Tibial nerve (tissue), 4 donors: Measurements from ENCODE around the gene CDX2. TPM values are rescaled to one million over a fixed set of nuclear protein-coding genes. Genes with fewer than 3 reads are reported as not detected.

Experiments used
- DNase-seq, 2 donors: peaks; one replicate each; pipeline ENCODE4 v3.0.0-alpha.2; 2019; ENCODE audit warnings: low spot score in 2 of 2
- H3K27ac ChIP-seq, 4 donors: fragments of 200-600 bp; sonication (generic) in 3 of 4; one replicate each; pipeline ENCODE4 v1.5.1; 2017 to 2019; ENCODE audit warnings: mild to moderate bottlenecking in 1 of 4
- H3K27me3 ChIP-seq, 2 donors: fragments of 200-600 bp; sonication (generic) in 1 of 2; one replicate each; pipeline versions ENCODE4 v1.5.1 to v1.6.0; 2017 to 2019
- H3K36me3 ChIP-seq, 3 donors: fragments of 200-600 bp; sonication (generic); one replicate each; pipeline ENCODE4 v1.5.1; 2018 to 2019
- H3K4me1 ChIP-seq, 4 donors: fragments of 200-600 bp; sonication (generic) in 3 of 4; one replicate each; pipeline ENCODE4 v1.5.1; 2017 to 2019
- H3K4me3 ChIP-seq, 4 donors: fragments of 200-600 bp; sonication (generic) in 3 of 4; one replicate each; pipeline ENCODE4 v1.5.1; 2017 to 2019; ENCODE audit warnings: mild to moderate bottlenecking in 1 of 4, moderate library complexity in 1 of 4
- H3K9me3 ChIP-seq, 4 donors: fragments of 200-600 bp; sonication (generic) in 3 of 4; one replicate each; pipeline ENCODE4 v1.5.1; 2017 to 2019
- EP300 ChIP-seq, 2 donors: sonication (generic); formaldehyde crosslinking; IDR thresholded peaks; one replicate each; pipeline ENCODE4 v1.6.1; 2017; ENCODE audit warnings: antibody characterized with exemption in 2 of 2, mild to moderate bottlenecking in 1 of 2
- POLR2A ChIP-seq, 2 donors: fragments of 450-650 bp; IDR thresholded peaks; one replicate each; pipeline ENCODE4 v1.6.1; 2017; ENCODE audit warnings: antibody characterized with exemption in 2 of 2, mild to moderate bottlenecking in 2 of 2, moderate library complexity in 2 of 2
- WGBS, 2 donors: methylation state at CpG; one replicate each; pipeline ENCODE4 v1.1.5; 2018; 5-methylcytosine and 5-hydroxymethylcytosine counted together
- total RNA-seq, 4 donors: library from RNA; depleted of rRNA; stranded (reverse); fragments of >200 nt; gene quantifications; one replicate each; pipeline ENCODE4 v1.1.0, GENCODE V29; 2016
- TF ChIP-seq, protein P1 (sequence below), 5 experiments: fragments of 200-600 bp in 3 of 5; fragments of 450-650 bp in 2 of 5; sonication (generic) in 3 of 5; IDR thresholded peaks; one replicate each; pipeline ENCODE4 v1.5.1; 2016 to 2019; ENCODE audit warnings: antibody characterized with exemption in 5 of 5, mild to moderate bottlenecking in 3 of 5, moderate library complexity in 2 of 5

CDX2 gene
- total RNA-seq, 4 donors from 2014 or later: not detected

DNA sequence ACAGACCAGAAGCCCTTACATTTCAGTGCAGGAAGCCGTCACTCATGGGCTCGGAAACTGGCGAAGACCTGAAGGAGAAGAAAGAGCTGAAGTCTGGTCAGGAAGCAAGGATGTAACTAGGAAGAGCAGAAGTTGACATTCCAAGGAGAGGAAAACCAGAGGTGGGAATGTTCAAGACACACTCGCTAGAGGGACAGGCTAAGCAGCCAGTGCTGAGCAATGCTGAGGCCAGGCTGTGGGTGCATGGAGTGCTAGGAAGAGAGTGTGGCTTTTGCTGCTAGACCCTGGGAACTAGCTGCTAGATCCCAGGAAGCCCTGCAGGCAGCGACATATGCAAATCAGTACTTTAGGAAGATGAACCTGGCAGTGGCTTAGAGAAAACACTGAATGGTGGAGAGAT is 31.5 kb upstream of the CDX2 start:
- Histone ChIP-seq H3K9me3 (no peaks in the 10 kb centered on the region), H3K4me3 (no peak overlapping the region), H3K36me3 (no peaks in the 10 kb centered on the region), H3K27ac (no peak overlapping the region), H3K4me1 (no peaks in the 10 kb centered on the region), H3K27me3 (no peaks in the 10 kb centered on the region)
- 46 to 59% methylated on average over 5 of the region's 5 CpGs for WGBS, 2 donors
- no peak for DNase-seq
- TF ChIP-seq, protein P1, sequence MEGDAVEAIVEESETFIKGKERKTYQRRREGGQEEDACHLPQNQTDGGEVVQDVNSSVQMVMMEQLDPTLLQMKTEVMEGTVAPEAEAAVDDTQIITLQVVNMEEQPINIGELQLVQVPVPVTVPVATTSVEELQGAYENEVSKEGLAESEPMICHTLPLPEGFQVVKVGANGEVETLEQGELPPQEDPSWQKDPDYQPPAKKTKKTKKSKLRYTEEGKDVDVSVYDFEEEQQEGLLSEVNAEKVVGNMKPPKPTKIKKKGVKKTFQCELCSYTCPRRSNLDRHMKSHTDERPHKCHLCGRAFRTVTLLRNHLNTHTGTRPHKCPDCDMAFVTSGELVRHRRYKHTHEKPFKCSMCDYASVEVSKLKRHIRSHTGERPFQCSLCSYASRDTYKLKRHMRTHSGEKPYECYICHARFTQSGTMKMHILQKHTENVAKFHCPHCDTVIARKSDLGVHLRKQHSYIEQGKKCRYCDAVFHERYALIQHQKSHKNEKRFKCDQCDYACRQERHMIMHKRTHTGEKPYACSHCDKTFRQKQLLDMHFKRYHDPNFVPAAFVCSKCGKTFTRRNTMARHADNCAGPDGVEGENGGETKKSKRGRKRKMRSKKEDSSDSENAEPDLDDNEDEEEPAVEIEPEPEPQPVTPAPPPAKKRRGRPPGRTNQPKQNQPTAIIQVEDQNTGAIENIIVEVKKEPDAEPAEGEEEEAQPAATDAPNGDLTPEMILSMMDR (IDR thresholded peaks at IDR 0.05): no peak
- TF ChIP-seq POLR2A (IDR thresholded peaks at IDR 0.05): no peak
- no peak for TF ChIP-seq EP300 (IDR thresholded peaks at IDR 0.05)

DNA sequence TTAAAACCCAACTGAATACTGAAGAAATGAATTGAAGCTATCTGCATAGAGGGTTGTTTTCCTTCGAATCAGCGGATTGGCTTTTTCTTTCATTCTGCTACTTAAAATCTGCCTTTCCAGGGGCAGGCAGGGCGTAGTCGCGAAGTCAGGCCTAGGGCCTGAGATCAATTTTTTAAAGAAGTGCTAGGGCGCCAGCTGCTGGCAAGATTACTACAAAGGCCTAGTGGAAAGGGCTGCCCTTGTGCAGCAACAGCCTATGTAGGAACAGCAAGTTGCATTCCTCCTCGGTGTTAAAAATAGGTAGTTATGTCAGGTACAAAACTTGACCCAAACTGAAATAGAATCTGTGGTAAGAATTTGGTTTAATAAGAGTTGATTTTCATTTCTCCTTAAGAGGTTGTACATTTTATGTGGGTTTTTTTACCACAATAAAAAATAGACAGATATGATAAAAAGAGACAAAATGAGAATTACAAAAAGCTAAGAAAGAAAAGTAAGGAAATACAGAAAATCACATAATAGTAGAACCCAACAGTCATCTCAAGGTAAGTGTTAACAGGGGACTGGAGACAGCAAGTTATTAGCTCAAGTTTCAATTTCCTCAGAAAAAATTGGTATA is 28.9 kb upstream of the CDX2 start:
- Histone ChIP-seq H3K4me1 (no peaks in the 10 kb centered on the region), H3K4me3 (no peak overlapping the region), H3K27me3 (no peaks in the 10 kb centered on the region), H3K27ac (no peak overlapping the region), H3K9me3 (no peaks in the 10 kb centered on the region), H3K36me3 (no peaks in the 10 kb centered on the region)
- DNase-seq: no peak
- 40 to 42% methylated on average over 7 of the region's 7 CpGs for WGBS, 2 donors
- no peak for TF ChIP-seq POLR2A (IDR thresholded peaks at IDR 0.05)
- TF ChIP-seq EP300 (IDR thresholded peaks at IDR 0.05): no peak
- TF ChIP-seq, protein P1 (IDR thresholded peaks at IDR 0.05): peak in 1 of 5 experiments; percentile 14

DNA sequence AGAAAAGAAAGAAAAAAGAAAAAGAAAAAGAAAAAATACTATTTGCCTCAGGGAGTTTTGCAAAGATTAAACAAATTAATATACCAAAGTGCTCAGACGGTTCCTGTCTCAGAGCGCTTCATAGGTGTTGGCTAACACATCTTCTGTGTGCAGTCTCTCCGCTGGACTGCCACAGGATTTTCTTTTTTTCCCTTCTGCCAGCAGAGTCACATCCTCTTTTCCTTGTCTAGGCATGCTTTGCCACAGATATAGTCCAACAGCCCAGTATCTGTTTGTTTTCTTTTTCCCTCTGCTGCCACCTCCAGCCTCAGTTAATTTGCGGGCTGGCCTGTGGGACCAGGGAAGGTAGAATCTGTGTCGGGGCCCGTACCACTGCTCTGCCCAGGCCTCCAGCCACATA is 22.8 kb upstream of the CDX2 start:
- 69 to 71% methylated on average over 6 of the region's 6 CpGs for WGBS, 2 donors
- Histone ChIP-seq H3K36me3 (no peaks in the 10 kb centered on the region), H3K9me3 (no peaks in the 10 kb centered on the region), H3K27ac (no peak overlapping the region), H3K4me3 (no peak overlapping the region), H3K27me3 (peaks cover 0 to 20% of the 10 kb centered on the region in 2 donors), H3K4me1 (no peaks in the 10 kb centered on the region)
- TF ChIP-seq, protein P1 (IDR thresholded peaks at IDR 0.05): no peak
- no peak for TF ChIP-seq EP300 (IDR thresholded peaks at IDR 0.05)
- no peak for TF ChIP-seq POLR2A (IDR thresholded peaks at IDR 0.05)
- DNase-seq: no peak

DNA sequence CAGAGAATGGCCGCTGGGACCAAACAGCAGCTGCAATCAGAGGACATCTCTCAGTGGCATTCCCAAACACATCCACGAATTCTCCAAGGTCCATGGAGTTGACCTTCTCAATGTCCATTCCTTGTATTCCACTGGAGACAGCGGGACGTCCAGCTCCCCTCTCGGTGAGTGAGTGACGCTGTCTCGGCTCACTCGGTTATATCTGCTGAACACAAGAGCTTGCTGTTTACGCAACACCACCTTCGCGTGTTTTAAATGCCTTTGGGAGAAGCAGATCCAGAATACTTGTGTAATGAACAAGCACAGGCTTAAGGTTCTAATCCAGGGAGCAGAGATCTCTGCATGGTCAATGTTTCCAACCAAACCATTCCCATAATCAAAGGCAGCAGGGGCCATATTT is 19.4 kb upstream of the CDX2 start, which contains the start of gene URAD:
URAD (minus strand) TSS at position 174 of the 400 bp plus-strand sequence; CDS start at position 118, 56 bp downstream.
- no peak for DNase-seq
- Histone ChIP-seq H3K9me3 (no peaks in the 10 kb centered on the region), H3K36me3 (no peaks in the 10 kb centered on the region), H3K4me3 (no peak within 1 kb of the TSS), H3K27ac (no peak within 1 kb of the TSS), H3K4me1 (no peaks in the 10 kb centered on the region), H3K27me3 (peaks cover 0 to 50% of the 10 kb centered on the region in 2 donors)
- 81 to 84% methylated on average over 11 of the region's 11 CpGs for WGBS, 2 donors
- TF ChIP-seq EP300 (IDR thresholded peaks at IDR 0.05) (no peak), POLR2A (IDR thresholded peaks at IDR 0.05) (no peak)
- TF ChIP-seq, protein P1 (IDR thresholded peaks at IDR 0.05): no peak

DNA sequence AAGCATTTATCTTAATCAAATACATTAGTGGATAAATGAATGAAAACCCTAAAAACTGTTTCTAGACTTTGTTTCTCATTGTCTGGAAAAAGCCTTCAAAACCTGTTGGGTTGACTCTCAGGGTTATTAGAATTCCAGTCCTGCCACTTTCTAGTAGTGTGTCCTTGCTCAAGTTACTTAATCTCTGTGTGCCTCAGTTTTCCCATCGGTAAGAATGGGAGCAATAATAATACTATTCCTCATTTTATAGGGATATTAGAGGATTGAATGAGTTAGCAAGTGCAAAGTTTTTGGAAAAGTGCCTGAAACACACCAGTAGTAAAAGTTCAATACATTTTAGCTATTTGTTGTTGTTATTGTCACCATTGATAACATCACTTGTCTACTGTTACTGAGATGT is 16.5 kb upstream of the CDX2 start:
- TF ChIP-seq, protein P1 (IDR thresholded peaks at IDR 0.05): no peak
- TF ChIP-seq EP300 (IDR thresholded peaks at IDR 0.05) (no peak), POLR2A (IDR thresholded peaks at IDR 0.05) (no peak)
- WGBS, 2 donors: 85 to 89% methylated on average over 1 of the region's 1 CpG
- Histone ChIP-seq H3K9me3 (no peaks in the 10 kb centered on the region), H3K4me1 (peaks cover 0 to 4% (median under 1%) of the 10 kb centered on the region in 4 donors), H3K4me3 (no peak overlapping the region), H3K36me3 (no peaks in the 10 kb centered on the region), H3K27ac (no peak overlapping the region), H3K27me3 (peaks cover 0 to 80% of the 10 kb centered on the region in 2 donors)
- DNase-seq: no peak
